HepG2 (cell line): Measurements from ENCODE around the gene SEC63. TPM values are rescaled to one million over a fixed set of nuclear protein-coding genes. Genes with fewer than 3 reads are reported as not detected.

Source experiments
- CEBPG ChIP-seq: IDR thresholded peaks from 2 replicates; pipeline ENCODE4 v1.6.1; 2016
- DRAP1 ChIP-seq: IDR thresholded peaks from 2 replicates; pipeline ENCODE4 v1.6.1; 2016; ENCODE audit warnings: missing genetic modification reagents, missing compliant biosample characterization
- EP300 ChIP-seq, 3 experiments: sonication (generic) in 1 of 3; formaldehyde crosslinking in 1 of 3; IDR thresholded peaks; 2 replicates each; pipeline versions ENCODE4 v1.5.1 to v1.6.1; 2011 to 2020; ENCODE audit warnings: low read depth in 2 of 3, low read length in 2 of 3, borderline replicate concordance in 1 of 3, improper control_type of control experiment in 1 of 3, mild to moderate bottlenecking in 1 of 3, missing genetic modification reagents in 1 of 3, moderate library complexity in 1 of 3
- FOSL2 ChIP-seq: sonication (generic); formaldehyde crosslinking; IDR thresholded peaks from 2 replicates; pipeline ENCODE4 v1.4.0; 2020; ENCODE audit warnings: missing genetic modification reagents
- FOXA1 ChIP-seq, 2 experiments: fragments of 450-650 bp in 1 of 2; sonication (generic) in 1 of 2; formaldehyde crosslinking in 1 of 2; IDR thresholded peaks; 2 replicates each; pipeline versions ENCODE4 v1.4.0 to v1.6.1; 2016 to 2020; ENCODE audit warnings: missing genetic modification reagents in 1 of 2
- HDAC2 ChIP-seq: sonication (generic); formaldehyde crosslinking; IDR thresholded peaks from 2 replicates; pipeline ENCODE4 v1.4.0; 2020; ENCODE audit warnings: missing genetic modification reagents
- MIXL1 ChIP-seq: IDR thresholded peaks from 2 replicates; pipeline ENCODE4 v1.6.1; 2016
- ZNF382 ChIP-seq: sonication (generic); formaldehyde crosslinking; IDR thresholded peaks from 2 replicates; pipeline ENCODE4 v1.5.0; 2020; ENCODE audit warnings: missing genetic modification reagents, mild to moderate bottlenecking, borderline replicate concordance
- ZNF646 ChIP-seq: sonication (generic); formaldehyde crosslinking; IDR thresholded peaks from 2 replicates; pipeline ENCODE4 v1.9.0; 2021; ENCODE audit warnings: mild to moderate bottlenecking, missing genetic modification reagents
- ZNF691 ChIP-seq: sonication (generic); formaldehyde crosslinking; IDR thresholded peaks from 2 replicates; pipeline ENCODE4 v1.4.0; 2020; ENCODE audit warnings: missing genetic modification reagents, low read depth, mild to moderate bottlenecking, borderline replicate concordance
- polyA plus RNA-seq, 8 experiments: library from polyadenylated mRNA; depleted of rRNA in 3 of 8; stranded (reverse) in 7 of 8; unstranded in 1 of 8; fragments of >200 nt; fragmentation: Illumina TruSeq in 4 of 8; extraction: Trizol in 4 of 8; gene quantifications; 2 replicates each; pipeline versions ENCODE4 v1.2.1 to v1.2.3, GENCODE V29; 2011 to 2016; ENCODE audit warnings: low read depth in 4 of 8, missing spikeins in 1 of 8, mixed read lengths in 1 of 8; ENCODE audit not compliant: insufficient read depth in 1 of 8
- total RNA-seq, 5 experiments: library from RNA; depleted of rRNA; stranded (reverse); fragments of >200 nt; fragmentation: Illumina TruSeq; extraction: Trizol; gene quantifications; 2 replicates each; pipeline ENCODE4 v1.2.3, GENCODE V29; 2016; ENCODE audit warnings: low read depth in 1 of 5
- TF ChIP-seq, protein P1 (sequence below): sonication (generic); formaldehyde crosslinking; IDR thresholded peaks from 2 replicates; pipeline ENCODE4 v1.4.0; 2020; ENCODE audit warnings: mild to moderate bottlenecking, missing genetic modification reagents
- TF ChIP-seq, protein P2 (sequence below): sonication (generic); formaldehyde crosslinking; IDR thresholded peaks from 2 replicates; pipeline ENCODE4 v1.4.0; 2020; ENCODE audit warnings: missing genetic modification reagents
- TF ChIP-seq, protein P3 (sequence below): sonication (generic); formaldehyde crosslinking; IDR thresholded peaks from 2 replicates; pipeline ENCODE4 v1.4.0; 2020; ENCODE audit warnings: mild to moderate bottlenecking, missing genetic modification reagents, borderline replicate concordance

SEC63 gene
- total and polyA plus RNA-seq, 2 of the 13 experiments (the other 11 are each of a cell fraction or from before 2014, with no cell fraction given): 20.2 to 45.9 TPM

DNA sequence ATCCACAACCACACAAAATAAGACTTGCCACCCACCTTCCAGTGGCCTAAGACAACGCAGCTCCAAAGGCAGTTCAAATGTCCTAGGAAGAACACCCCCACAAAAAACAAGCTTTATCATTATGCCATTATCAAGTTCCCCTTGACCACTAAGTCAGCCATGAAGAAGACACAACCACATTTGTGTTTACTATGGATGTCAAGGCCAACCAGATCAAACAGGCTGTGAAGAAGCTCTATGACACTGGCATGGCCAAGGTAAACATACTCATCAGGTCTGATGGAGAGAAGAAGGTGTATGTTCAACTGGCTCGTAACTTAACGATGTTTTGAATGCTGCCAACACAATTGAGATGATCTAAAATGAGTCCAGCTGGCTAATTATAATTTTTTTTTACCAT, 26.1 kb downstream of the SEC63 start (continued):
- TF ChIP-seq ZNF691 (CRISPR knock-in tag) (no peak), CEBPG (peak; percentile 44), ZNF382 (CRISPR knock-in tag) (no peak), FOXA1 (IDR thresholded peaks at IDR 0.05) (no peak), FOXA1 (CRISPR knock-in tag; IDR thresholded peaks at IDR 0.05) (peak; percentile 93), HDAC2 (CRISPR knock-in tag) (peak; percentile 92), DRAP1 (CRISPR knock-in tag) (no peak), FOSL2 (CRISPR knock-in tag) (peak; percentile 77), ZNF646 (CRISPR knock-in tag) (peak; percentile 42; the same call in 1 of the 2 replicates), EP300 (IDR thresholded peaks at IDR 0.05; ENCODE audit: low read depth in 2 of 2, low read length in 2 of 2) (peak in 1 of 2 experiments; percentile 75; a peak in 2 of 4 replicates), EP300 (CRISPR knock-in tag; IDR thresholded peaks at IDR 0.05; ENCODE audit: borderline replicate concordance) (peak; percentile 55; the same call in 1 of the 2 replicates), MIXL1 (CRISPR knock-in tag) (peak; percentile 86)
- TF ChIP-seq, protein P1, sequence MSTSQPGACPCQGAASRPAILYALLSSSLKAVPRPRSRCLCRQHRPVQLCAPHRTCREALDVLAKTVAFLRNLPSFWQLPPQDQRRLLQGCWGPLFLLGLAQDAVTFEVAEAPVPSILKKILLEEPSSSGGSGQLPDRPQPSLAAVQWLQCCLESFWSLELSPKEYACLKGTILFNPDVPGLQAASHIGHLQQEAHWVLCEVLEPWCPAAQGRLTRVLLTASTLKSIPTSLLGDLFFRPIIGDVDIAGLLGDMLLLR (CRISPR knock-in tag): no peak
- TF ChIP-seq, protein P2, sequence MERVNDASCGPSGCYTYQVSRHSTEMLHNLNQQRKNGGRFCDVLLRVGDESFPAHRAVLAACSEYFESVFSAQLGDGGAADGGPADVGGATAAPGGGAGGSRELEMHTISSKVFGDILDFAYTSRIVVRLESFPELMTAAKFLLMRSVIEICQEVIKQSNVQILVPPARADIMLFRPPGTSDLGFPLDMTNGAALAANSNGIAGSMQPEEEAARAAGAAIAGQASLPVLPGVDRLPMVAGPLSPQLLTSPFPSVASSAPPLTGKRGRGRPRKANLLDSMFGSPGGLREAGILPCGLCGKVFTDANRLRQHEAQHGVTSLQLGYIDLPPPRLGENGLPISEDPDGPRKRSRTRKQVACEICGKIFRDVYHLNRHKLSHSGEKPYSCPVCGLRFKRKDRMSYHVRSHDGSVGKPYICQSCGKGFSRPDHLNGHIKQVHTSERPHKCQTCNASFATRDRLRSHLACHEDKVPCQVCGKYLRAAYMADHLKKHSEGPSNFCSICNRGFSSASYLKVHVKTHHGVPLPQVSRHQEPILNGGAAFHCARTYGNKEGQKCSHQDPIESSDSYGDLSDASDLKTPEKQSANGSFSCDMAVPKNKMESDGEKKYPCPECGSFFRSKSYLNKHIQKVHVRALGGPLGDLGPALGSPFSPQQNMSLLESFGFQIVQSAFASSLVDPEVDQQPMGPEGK (CRISPR knock-in tag): peak; percentile 66
- TF ChIP-seq, protein P3, sequence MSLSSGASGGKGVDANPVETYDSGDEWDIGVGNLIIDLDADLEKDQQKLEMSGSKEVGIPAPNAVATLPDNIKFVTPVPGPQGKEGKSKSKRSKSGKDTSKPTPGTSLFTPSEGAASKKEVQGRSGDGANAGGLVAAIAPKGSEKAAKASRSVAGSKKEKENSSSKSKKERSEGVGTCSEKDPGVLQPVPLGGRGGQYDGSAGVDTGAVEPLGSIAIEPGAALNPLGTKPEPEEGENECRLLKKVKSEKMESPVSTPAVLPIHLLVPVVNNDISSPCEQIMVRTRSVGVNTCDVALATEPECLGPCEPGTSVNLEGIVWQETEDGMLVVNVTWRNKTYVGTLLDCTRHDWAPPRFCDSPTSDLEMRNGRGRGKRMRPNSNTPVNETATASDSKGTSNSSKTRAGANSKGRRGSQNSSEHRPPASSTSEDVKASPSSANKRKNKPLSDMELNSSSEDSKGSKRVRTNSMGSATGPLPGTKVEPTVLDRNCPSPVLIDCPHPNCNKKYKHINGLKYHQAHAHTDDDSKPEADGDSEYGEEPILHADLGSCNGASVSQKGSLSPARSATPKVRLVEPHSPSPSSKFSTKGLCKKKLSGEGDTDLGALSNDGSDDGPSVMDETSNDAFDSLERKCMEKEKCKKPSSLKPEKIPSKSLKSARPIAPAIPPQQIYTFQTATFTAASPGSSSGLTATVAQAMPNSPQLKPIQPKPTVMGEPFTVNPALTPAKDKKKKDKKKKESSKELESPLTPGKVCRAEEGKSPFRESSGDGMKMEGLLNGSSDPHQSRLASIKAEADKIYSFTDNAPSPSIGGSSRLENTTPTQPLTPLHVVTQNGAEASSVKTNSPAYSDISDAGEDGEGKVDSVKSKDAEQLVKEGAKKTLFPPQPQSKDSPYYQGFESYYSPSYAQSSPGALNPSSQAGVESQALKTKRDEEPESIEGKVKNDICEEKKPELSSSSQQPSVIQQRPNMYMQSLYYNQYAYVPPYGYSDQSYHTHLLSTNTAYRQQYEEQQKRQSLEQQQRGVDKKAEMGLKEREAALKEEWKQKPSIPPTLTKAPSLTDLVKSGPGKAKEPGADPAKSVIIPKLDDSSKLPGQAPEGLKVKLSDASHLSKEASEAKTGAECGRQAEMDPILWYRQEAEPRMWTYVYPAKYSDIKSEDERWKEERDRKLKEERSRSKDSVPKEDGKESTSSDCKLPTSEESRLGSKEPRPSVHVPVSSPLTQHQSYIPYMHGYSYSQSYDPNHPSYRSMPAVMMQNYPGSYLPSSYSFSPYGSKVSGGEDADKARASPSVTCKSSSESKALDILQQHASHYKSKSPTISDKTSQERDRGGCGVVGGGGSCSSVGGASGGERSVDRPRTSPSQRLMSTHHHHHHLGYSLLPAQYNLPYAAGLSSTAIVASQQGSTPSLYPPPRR: peak; percentile 57; the same call in 1 of the 2 replicates
